ENCODE results near the gene RAB29.

RAB29 gene

DNA sequence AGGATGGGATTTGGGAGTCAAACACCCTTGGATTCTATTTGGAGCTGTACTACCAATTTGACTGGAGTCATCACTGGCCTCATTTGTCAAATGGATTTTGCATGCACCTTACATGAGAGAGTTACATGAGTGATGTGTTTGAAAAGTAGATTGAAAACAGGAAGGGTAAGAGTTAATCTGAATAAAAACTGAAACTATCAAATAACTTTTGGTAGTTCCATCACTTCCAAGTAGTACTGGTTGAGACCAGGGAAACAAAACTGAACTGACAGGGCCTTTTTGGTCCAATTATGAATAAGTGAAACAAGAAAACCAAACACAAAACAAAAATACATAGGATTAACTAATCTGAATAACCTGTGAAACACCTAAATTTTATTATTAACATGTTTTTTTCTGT is 55.5 kb downstream of the RAB29 start:
- H3K27ac ChIP-seq: no peak overlapping the region
- TF ChIP-seq ZFX (IDR thresholded peaks at IDR 0.05) (no peak), CTCF (conservative IDR thresholded peaks at IDR 0.05) (no peak)

DNA sequence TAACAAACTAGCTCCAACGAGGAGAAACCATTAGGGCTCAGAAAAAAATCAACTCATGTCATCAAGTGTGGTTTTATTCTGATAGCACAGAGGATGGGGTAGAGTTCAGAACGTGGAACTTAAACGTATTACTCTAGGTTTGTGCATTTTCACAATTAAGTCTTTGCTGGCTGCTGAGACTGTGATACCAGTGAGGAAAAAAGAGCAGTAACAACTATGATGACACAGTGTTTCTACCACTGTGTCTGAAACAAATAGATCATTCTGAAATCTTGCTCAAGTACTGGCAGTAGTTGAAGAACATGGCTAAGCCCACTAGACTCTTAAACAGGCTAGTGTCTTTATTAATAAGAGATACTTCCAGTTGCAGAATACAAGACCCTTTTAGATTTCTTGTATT is 56.3 kb downstream of the RAB29 start:
- TF ChIP-seq CTCF (conservative IDR thresholded peaks at IDR 0.05): no peak
- no peak for TF ChIP-seq ZFX (IDR thresholded peaks at IDR 0.05)

More for the DNA sequence above, 56.3 kb downstream of the RAB29 start:
- no peak overlapping the region for H3K27ac ChIP-seq
